GM23338 (cell line): ENCODE measurements around the gene ZNF488. TPM values are rescaled to one million over a fixed set of nuclear protein-coding genes. Genes with fewer than 3 reads are reported as not detected.

Experiments
- ATAC-seq: fragments of 200-7000 bp; cut with Tn5 transposase; 3 replicates; pipeline ENCODE4 v1.9.1; 2020
- DNase-seq: peaks from one replicate; pipeline ENCODE4 v3.0.0-alpha.2; 2015; ENCODE audit warnings: low spot score
- H2AFZ ChIP-seq: fragments of 200-600 bp; sonication (generic); 2 replicates; pipeline ENCODE4 v1.8.0; 2016; ENCODE audit warnings: antibody characterized with exemption, mild to moderate bottlenecking, moderate library complexity
- H3F3A ChIP-seq: fragments of 200-600 bp; sonication (generic); replicated peaks from 2 replicates; pipeline ENCODE4 v1.8.0; 2017; ENCODE audit warnings: antibody characterized with exemption, mixed run types, low read depth
- H3K27ac ChIP-seq: fragments of 200-600 bp; sonication (generic); 2 replicates; pipeline ENCODE4 v1.6.1; 2016; ENCODE audit warnings: low read depth
- H3K27me3 ChIP-seq: fragments of 200-600 bp; sonication (generic); 2 replicates; pipeline ENCODE4 v1.8.0; 2016; ENCODE audit warnings: mild to moderate bottlenecking, mixed run types, moderate library complexity; ENCODE audit not compliant: insufficient read depth
- H3K36me3 ChIP-seq: fragments of 200-600 bp; sonication (generic); 2 replicates; pipeline ENCODE4 v1.8.0; 2016; ENCODE audit warnings: mild to moderate bottlenecking; ENCODE audit not compliant: insufficient read depth
- H3K4me1 ChIP-seq: fragments of 200-600 bp; sonication (generic); 2 replicates; pipeline ENCODE4 v1.8.0; 2016; ENCODE audit warnings: mild to moderate bottlenecking, moderate library complexity; ENCODE audit not compliant: insufficient read depth
- H3K4me2 ChIP-seq: fragments of 200-600 bp; sonication (generic); 2 replicates; pipeline ENCODE4 v1.7.1; 2017; ENCODE audit warnings: mixed run types
- H3K4me3 ChIP-seq: fragments of 200-600 bp; sonication (generic); 2 replicates; pipeline ENCODE4 v1.6.1; 2016; ENCODE audit warnings: mixed run types
- H3K79me2 ChIP-seq: fragments of 200-600 bp; sonication (generic); replicated peaks from 2 replicates; pipeline ENCODE4 v1.8.0; 2017; ENCODE audit warnings: mild to moderate bottlenecking; ENCODE audit not compliant: insufficient read depth
- H3K9me2 ChIP-seq: fragments of 200-600 bp; sonication (generic); 2 replicates; pipeline ENCODE4 v1.8.0; 2017; ENCODE audit not compliant: insufficient read depth
- H4K20me1 ChIP-seq: fragments of 200-600 bp; sonication (generic); replicated peaks from 2 replicates; pipeline ENCODE4 v1.8.0; 2017; ENCODE audit warnings: mild to moderate bottlenecking; ENCODE audit not compliant: insufficient read depth
- H3K27ac Mint-ChIP-seq: 2 replicates; pipeline ENCODE4 v1.8.0; 2020; ENCODE audit warnings: inconsistent platforms, mild to moderate bottlenecking, moderate library complexity, mixed read lengths
- H3K27me3 Mint-ChIP-seq: 3 replicates; pipeline ENCODE4 v1.8.0; 2022; ENCODE audit warnings: low read depth, mild to moderate bottlenecking, moderate library complexity, mixed read lengths, inconsistent platforms; ENCODE audit not compliant: insufficient read depth, poor library complexity
- H3K36me3 Mint-ChIP-seq: 3 replicates; pipeline ENCODE4 v1.8.0; 2021; ENCODE audit warnings: low read depth, mild to moderate bottlenecking, inconsistent platforms, moderate library complexity, mixed read lengths
- H3K4me1 Mint-ChIP-seq: 3 replicates; pipeline ENCODE4 v1.8.0; 2020; ENCODE audit warnings: mild to moderate bottlenecking, inconsistent platforms, mixed read lengths
- H3K4me3 Mint-ChIP-seq: 3 replicates; pipeline ENCODE4 v1.8.0; 2021; ENCODE audit warnings: moderate library complexity, mild to moderate bottlenecking, inconsistent platforms, mixed read lengths
- H3K9me3 Mint-ChIP-seq: 3 replicates; pipeline ENCODE4 v1.8.0; 2020; ENCODE audit warnings: moderate library complexity, mild to moderate bottlenecking, inconsistent platforms, mixed read lengths
- CREB1 ChIP-seq: fragments of 250-450 bp; sonication (Bioruptor Pico); IDR thresholded peaks from 2 replicates; pipeline ENCODE4 v1.5.0; 2020; ENCODE audit warnings: low read depth, mild to moderate bottlenecking, moderate library complexity
- EZH2 ChIP-seq: fragments of 200-600 bp; sonication (generic); IDR thresholded peaks from one replicate; pipeline ENCODE4 v1.8.0; 2017; ENCODE audit warnings: antibody characterized with exemption, mild to moderate bottlenecking, low read depth; ENCODE audit not compliant: unreplicated experiment
- EZH2phosphoT487 ChIP-seq: fragments of 200-600 bp; sonication (generic); IDR thresholded peaks from one replicate; pipeline ENCODE4 v1.8.1; 2018; ENCODE audit warnings: antibody characterized with exemption; ENCODE audit not compliant: unreplicated experiment
- JUNB ChIP-seq: IDR thresholded peaks from one replicate; pipeline ENCODE4 v1.6.1; 2016; ENCODE audit warnings: antibody characterized with exemption; ENCODE audit not compliant: unreplicated experiment
- NANOG ChIP-seq: IDR thresholded peaks from 2 replicates; pipeline ENCODE4 v1.6.1; 2016; ENCODE audit warnings: antibody characterized with exemption, borderline replicate concordance
- POLR2AphosphoS5 ChIP-seq: IDR thresholded peaks from 2 replicates; pipeline ENCODE4 v1.6.1; 2016; ENCODE audit warnings: antibody characterized with exemption, low read depth
- REST ChIP-seq: IDR thresholded peaks from one replicate; pipeline ENCODE4 v1.6.1; 2018; ENCODE audit warnings: antibody characterized with exemption; ENCODE audit not compliant: unreplicated experiment
- STAT1 ChIP-seq: IDR thresholded peaks from one replicate; pipeline ENCODE4 v1.6.1; 2016; ENCODE audit warnings: antibody characterized with exemption; ENCODE audit not compliant: unreplicated experiment
- ZNF114 ChIP-seq: fragments of 250-450 bp; sonication (Bioruptor Pico); IDR thresholded peaks from 2 replicates; pipeline ENCODE4 v1.5.0; 2020; ENCODE audit warnings: mild to moderate bottlenecking, moderate library complexity
- ZNF331 ChIP-seq: fragments of 250-450 bp; sonication (Bioruptor Pico); IDR thresholded peaks from 2 replicates; pipeline ENCODE4 v1.5.0; 2020; ENCODE audit warnings: low read depth, mild to moderate bottlenecking, moderate library complexity
- polyA plus RNA-seq: library from polyadenylated mRNA; unstranded; fragments of >200 nt; fragmentation: Nextera tagmentation; extraction: Ambion mirVana; gene quantifications from 2 replicates; pipeline ENCODE4 v1.2.1, GENCODE V29; 2016
- total RNA-seq: library from RNA; depleted of rRNA; stranded (reverse); fragments of >200 nt; shearing (Covaris generic); gene quantifications from 2 replicates; pipeline ENCODE4 v1.2.3, GENCODE V29; 2014
- TF ChIP-seq, protein P1 (sequence below), 2 experiments: fragments of 200-600 bp in 1 of 2; sonication (generic) in 1 of 2; conservative IDR thresholded peaks; 2 replicates each; pipeline versions ENCODE4 v1.5.1 to v1.6.1; 2016 to 2017; ENCODE audit warnings: antibody characterized with exemption in 2 of 2, low read depth in 2 of 2, mild to moderate bottlenecking in 2 of 2, moderate library complexity in 1 of 2
- TF ChIP-seq, protein P2 (sequence below): fragments of 250-450 bp; sonication (Bioruptor Pico); IDR thresholded peaks from 2 replicates; pipeline ENCODE4 v1.5.0; 2020; ENCODE audit warnings: mild to moderate bottlenecking, moderate library complexity
- TF ChIP-seq, protein P3 (sequence below): IDR thresholded peaks from 2 replicates; pipeline ENCODE4 v1.6.1; 2016; ENCODE audit warnings: antibody characterized with exemption

Gene ZNF488
- total and polyA plus RNA-seq, 2 experiments from 2014 or later = 2.5 to 5.2 TPM

- no peaks in the 10 kb centered on the region for H3K9me2 ChIP-seq
- no peak overlapping the region for H2AFZ ChIP-seq
- H3K4me1 Mint-ChIP-seq = no peaks in the 10 kb centered on the region; the same call in 1 of the 3 replicates
- no peaks in the 10 kb centered on the region for H3K27me3 ChIP-seq
- H3K27ac ChIP-seq = no peak overlapping the region
- H3K27me3 Mint-ChIP-seq = peaks cover 1% of the 10 kb centered on the region
- H3K4me1 ChIP-seq = no peaks in the 10 kb centered on the region
- H4K20me1 ChIP-seq = no peaks in the 10 kb centered on the region
- H3K9me3 Mint-ChIP-seq = no peaks in the 10 kb centered on the region
- H3K79me2 ChIP-seq = no peaks in the 10 kb centered on the region
- H3K36me3 Mint-ChIP-seq = no peaks in the 10 kb centered on the region
- H3K27ac Mint-ChIP-seq = no peak overlapping the region
- no peaks in the 10 kb centered on the region for H3K36me3 ChIP-seq
- no peaks in the 10 kb centered on the region for H3F3A ChIP-seq
- H3K4me3 Mint-ChIP-seq = no peak overlapping the region
- no peak overlapping the region for H3K4me2 ChIP-seq
- no peak overlapping the region for H3K4me3 ChIP-seq
- DNase-seq (no peak), ATAC-seq (no peak)
- no peak for TF ChIP-seq CREB1 (CRISPR knock-in tag)
- TF ChIP-seq NANOG = no peak
- TF ChIP-seq ZNF114 = no peak
- TF ChIP-seq ZNF331 (CRISPR knock-in tag) = no peak
- TF ChIP-seq STAT1 = no peak
- TF ChIP-seq REST = no peak
- TF ChIP-seq POLR2AphosphoS5 = no peak
- TF ChIP-seq, protein P1, sequence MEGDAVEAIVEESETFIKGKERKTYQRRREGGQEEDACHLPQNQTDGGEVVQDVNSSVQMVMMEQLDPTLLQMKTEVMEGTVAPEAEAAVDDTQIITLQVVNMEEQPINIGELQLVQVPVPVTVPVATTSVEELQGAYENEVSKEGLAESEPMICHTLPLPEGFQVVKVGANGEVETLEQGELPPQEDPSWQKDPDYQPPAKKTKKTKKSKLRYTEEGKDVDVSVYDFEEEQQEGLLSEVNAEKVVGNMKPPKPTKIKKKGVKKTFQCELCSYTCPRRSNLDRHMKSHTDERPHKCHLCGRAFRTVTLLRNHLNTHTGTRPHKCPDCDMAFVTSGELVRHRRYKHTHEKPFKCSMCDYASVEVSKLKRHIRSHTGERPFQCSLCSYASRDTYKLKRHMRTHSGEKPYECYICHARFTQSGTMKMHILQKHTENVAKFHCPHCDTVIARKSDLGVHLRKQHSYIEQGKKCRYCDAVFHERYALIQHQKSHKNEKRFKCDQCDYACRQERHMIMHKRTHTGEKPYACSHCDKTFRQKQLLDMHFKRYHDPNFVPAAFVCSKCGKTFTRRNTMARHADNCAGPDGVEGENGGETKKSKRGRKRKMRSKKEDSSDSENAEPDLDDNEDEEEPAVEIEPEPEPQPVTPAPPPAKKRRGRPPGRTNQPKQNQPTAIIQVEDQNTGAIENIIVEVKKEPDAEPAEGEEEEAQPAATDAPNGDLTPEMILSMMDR (conservative IDR thresholded peaks at IDR 0.05; ENCODE audit: low read depth in 2 of 2) = no peak
- TF ChIP-seq, protein P2, sequence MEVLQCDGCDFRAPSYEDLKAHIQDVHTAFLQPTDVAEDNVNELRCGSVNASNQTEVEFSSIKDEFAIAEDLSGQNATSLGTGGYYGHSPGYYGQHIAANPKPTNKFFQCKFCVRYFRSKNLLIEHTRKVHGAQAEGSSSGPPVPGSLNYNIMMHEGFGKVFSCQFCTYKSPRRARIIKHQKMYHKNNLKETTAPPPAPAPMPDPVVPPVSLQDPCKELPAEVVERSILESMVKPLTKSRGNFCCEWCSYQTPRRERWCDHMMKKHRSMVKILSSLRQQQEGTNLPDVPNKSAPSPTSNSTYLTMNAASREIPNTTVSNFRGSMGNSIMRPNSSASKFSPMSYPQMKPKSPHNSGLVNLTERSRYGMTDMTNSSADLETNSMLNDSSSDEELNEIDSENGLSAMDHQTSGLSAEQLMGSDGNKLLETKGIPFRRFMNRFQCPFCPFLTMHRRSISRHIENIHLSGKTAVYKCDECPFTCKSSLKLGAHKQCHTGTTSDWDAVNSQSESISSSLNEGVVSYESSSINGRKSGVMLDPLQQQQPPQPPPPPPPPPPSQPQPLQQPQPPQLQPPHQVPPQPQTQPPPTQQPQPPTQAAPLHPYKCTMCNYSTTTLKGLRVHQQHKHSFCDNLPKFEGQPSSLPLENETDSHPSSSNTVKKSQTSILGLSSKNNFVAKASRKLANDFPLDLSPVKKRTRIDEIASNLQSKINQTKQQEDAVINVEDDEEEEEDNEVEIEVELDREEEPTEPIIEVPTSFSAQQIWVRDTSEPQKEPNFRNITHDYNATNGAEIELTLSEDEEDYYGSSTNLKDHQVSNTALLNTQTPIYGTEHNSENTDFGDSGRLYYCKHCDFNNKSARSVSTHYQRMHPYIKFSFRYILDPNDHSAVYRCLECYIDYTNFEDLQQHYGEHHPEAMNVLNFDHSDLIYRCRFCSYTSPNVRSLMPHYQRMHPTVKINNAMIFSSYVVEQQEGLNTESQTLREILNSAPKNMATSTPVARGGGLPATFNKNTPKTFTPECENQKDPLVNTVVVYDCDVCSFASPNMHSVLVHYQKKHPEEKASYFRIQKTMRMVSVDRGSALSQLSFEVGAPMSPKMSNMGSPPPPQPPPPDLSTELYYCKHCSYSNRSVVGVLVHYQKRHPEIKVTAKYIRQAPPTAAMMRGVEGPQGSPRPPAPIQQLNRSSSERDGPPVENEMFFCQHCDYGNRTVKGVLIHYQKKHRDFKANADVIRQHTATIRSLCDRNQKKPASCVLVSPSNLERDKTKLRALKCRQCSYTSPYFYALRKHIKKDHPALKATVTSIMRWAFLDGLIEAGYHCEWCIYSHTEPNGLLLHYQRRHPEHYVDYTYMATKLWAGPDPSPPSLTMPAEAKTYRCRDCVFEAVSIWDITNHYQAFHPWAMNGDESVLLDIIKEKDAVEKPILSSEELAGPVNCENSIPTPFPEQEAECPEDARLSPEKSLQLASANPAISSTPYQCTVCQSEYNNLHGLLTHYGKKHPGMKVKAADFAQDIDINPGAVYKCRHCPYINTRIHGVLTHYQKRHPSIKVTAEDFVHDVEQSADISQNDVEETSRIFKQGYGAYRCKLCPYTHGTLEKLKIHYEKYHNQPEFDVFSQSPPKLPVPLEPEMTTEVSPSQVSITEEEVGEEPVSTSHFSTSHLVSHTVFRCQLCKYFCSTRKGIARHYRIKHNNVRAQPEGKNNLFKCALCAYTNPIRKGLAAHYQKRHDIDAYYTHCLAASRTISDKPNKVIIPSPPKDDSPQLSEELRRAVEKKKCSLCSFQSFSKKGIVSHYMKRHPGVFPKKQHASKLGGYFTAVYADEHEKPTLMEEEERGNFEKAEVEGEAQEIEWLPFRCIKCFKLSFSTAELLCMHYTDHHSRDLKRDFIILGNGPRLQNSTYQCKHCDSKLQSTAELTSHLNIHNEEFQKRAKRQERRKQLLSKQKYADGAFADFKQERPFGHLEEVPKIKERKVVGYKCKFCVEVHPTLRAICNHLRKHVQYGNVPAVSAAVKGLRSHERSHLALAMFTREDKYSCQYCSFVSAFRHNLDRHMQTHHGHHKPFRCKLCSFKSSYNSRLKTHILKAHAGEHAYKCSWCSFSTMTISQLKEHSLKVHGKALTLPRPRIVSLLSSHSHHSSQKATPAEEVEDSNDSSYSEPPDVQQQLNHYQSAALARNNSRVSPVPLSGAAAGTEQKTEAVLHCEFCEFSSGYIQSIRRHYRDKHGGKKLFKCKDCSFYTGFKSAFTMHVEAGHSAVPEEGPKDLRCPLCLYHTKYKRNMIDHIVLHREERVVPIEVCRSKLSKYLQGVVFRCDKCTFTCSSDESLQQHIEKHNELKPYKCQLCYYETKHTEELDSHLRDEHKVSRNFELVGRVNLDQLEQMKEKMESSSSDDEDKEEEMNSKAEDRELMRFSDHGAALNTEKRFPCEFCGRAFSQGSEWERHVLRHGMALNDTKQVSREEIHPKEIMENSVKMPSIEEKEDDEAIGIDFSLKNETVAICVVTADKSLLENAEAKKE = no peak
- TF ChIP-seq EZH2phosphoT487 = no peak
- TF ChIP-seq EZH2 = no peak
- no peak for TF ChIP-seq JUNB
- TF ChIP-seq, protein P3, sequence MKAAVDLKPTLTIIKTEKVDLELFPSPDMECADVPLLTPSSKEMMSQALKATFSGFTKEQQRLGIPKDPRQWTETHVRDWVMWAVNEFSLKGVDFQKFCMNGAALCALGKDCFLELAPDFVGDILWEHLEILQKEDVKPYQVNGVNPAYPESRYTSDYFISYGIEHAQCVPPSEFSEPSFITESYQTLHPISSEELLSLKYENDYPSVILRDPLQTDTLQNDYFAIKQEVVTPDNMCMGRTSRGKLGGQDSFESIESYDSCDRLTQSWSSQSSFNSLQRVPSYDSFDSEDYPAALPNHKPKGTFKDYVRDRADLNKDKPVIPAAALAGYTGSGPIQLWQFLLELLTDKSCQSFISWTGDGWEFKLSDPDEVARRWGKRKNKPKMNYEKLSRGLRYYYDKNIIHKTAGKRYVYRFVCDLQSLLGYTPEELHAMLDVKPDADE = no peak
Observed at GRCh38 chr10:47329855-47330254, 54.2 kb downstream of the ZNF488 start.
